Umbilical cord (tissue), 1 donor: ENCODE measurements around the gene MAP3K8. TPM values are rescaled to one million over a fixed set of nuclear protein-coding genes. Genes with fewer than 3 reads are reported as not detected.

Source experiments
- total RNA-seq: library from RNA; depleted of rRNA; stranded (reverse); fragments of >200 nt; gene quantifications from one replicate; pipeline ENCODE4 v1.2.3, GENCODE V29; 2014; ENCODE audit warnings: low replicate concordance; ENCODE audit not compliant: insufficient read depth

The MAP3K8 gene
- total RNA-seq, 1 donor from 2014 or later, result 76.6 TPM

Other genes starting within 250 kb of the MAP3K8 start
- 22.6 TPM for gene MTPAP, start 84.9 kb upstream of the MAP3K8 start, total RNA-seq
- not detected for gene LYZL2, start 195.6 kb downstream of the MAP3K8 start, total RNA-seq